Choroid plexus epithelial cell (primary cell): ENCODE results near the gene LASP1.

ENCODE experiments used
- DNase-seq: peaks from one replicate; pipeline ENCODE4 v3.0.0-alpha.2; 2010; ENCODE audit warnings: low read depth
- H3K4me3 ChIP-seq: 2 replicates; pipeline ENCODE4 v1.5.1; 2011; ENCODE audit warnings: low read depth, mild to moderate bottlenecking, control low read depth, low read length, moderate library complexity
- TF ChIP-seq, protein P1 (sequence below): conservative IDR thresholded peaks from 2 replicates; pipeline ENCODE4 v1.5.1; 2011; ENCODE audit warnings: low read depth, mild to moderate bottlenecking, control low read depth, inconsistent platforms, low read length, moderate library complexity

Gene LASP1

DNA sequence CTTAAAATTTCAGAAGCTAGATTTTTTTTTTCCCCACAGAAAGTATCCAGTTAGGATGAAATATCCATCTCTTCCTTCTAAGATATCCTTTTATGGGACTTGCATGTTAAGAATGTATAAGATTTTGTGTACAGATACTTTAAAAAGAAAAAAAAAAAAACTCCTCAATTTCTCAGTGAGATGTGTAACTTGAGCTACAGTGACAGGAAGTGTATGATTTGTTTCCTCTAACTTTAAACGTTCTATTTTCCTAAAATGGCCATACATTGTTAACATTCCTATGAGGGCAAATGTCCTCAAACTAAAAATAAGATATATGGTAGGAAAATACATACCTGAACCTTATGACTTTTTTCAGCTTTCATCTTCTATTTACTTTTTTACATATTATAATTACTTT is 88.5 kb downstream of the LASP1 start:
- DNase-seq = peak; percentile 63

DNA sequence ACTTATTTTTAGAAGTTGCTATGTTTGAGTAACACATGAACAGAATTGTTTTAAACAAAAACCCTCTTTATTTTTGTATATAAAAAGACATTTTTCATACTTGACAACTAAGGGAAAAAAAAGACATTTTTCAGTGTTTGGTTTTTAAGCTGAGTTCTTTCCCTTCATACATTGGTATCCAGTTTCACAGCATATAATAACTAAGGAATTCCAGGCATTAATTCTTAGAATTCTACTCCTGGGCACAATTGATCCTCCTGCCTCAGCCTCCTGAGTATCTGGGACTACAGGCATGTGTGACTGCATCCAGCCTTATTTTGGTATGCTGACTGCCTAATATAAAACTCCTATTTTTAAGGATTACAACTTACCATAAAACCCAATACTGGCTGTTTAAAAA is 88.9 kb downstream of the LASP1 start:
- DNase-seq = peak; percentile 63
- no peak overlapping the region for H3K4me3 ChIP-seq
- TF ChIP-seq, protein P1, sequence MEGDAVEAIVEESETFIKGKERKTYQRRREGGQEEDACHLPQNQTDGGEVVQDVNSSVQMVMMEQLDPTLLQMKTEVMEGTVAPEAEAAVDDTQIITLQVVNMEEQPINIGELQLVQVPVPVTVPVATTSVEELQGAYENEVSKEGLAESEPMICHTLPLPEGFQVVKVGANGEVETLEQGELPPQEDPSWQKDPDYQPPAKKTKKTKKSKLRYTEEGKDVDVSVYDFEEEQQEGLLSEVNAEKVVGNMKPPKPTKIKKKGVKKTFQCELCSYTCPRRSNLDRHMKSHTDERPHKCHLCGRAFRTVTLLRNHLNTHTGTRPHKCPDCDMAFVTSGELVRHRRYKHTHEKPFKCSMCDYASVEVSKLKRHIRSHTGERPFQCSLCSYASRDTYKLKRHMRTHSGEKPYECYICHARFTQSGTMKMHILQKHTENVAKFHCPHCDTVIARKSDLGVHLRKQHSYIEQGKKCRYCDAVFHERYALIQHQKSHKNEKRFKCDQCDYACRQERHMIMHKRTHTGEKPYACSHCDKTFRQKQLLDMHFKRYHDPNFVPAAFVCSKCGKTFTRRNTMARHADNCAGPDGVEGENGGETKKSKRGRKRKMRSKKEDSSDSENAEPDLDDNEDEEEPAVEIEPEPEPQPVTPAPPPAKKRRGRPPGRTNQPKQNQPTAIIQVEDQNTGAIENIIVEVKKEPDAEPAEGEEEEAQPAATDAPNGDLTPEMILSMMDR = no peak

More for the DNA sequence above, 88.5 kb downstream of the LASP1 start:
- no peak overlapping the region for H3K4me3 ChIP-seq
- TF ChIP-seq, protein P1 = no peak

DNA sequence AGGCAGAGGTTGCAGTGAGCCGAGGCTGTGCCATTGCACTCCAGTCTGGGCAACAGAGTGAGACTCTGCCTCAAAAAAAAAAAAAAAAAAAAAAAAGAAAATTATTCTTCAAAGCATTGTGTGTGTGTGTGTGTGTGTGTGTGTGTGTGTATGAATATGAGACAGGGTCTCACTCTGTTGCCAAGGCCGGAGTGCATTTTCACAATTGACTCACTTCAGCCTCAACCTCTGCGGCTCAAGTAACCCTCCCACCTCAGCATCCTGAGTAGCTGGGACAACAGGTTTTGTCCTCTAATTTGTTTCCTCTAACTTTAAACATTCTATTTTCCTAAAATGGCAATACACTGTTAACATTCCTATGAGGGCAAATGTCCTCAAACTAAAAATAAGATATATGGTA is 89.7 kb downstream of the LASP1 start:
- TF ChIP-seq, protein P1 = no peak
- no peak overlapping the region for H3K4me3 ChIP-seq
- no peak for DNase-seq

DNA sequence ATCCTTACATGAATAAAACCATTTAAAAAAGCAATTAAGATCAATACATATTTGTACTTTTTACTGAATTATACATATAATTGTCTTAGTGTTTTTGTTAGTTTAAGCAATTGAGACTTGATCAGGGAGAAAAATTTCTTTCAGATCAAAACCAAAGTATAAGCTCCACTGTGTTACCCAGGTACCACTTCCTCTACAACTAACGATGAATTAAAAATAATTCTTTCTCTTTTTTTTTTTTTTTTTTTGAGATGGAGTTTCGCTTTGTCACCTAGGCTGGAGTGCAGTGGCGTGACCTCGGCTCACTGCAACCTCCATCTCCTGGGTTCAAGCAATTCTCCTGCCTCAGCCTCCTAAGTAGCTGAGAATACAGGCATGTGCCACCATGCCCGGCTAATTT is 90.5 kb downstream of the LASP1 start:
- no peak for DNase-seq
- TF ChIP-seq, protein P1 = no peak
- no peak overlapping the region for H3K4me3 ChIP-seq

DNA sequence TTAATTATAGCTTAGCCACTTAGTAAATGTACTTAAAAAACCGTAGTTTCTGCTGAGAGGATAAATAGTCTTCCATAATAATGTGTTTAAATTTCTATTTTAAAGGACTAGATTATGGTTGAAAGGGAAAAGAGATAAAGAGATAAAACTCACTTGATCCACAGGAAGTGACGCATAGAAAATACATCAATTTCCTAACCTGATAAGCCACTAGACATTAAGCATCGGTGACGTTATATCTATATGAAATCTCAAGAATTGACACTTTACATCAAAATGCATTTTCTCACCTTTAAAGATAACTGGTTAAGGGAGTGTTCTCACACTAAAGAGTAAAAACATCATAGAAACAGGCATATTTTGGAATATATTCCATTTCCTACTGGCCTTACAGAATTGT is 91.6 kb downstream of the LASP1 start:
- H3K4me3 ChIP-seq = no peak overlapping the region
- DNase-seq = no peak
- TF ChIP-seq, protein P1 = no peak

DNA sequence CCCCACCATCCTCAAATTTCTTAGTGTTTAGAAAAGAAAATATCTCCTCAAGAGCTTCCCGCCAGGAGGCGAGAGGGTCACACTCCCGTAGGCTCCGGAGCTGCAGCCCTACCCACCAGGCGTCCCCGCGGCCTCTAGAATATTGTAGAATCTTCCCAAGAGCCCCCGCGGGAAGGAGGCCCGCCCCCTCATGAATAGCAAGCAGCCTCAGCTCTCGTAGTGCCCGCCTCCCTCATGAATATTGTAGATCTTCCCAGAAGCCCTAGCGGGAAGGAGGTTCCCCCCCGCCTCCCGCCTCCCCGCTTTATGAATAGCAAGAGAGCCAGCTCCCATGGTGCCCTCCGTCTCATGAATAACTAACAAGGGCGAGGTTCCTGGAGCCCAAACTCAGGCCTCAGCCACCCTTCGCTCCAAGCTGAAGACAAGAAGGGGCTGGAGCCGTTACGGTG is 97.5 kb downstream of the LASP1 start, which contains the start of gene FBXO47:
FBXO47 (minus strand) TSS at position 114 of the 449 bp plus-strand sequence. CDS start 4,378 bp downstream, outside the sequence.
- peak within 1 kb of the TSS; percentile 51 for H3K4me3 ChIP-seq
- DNase-seq = peak; percentile 95
- TF ChIP-seq, protein P1 = peak; percentile 34

DNA sequence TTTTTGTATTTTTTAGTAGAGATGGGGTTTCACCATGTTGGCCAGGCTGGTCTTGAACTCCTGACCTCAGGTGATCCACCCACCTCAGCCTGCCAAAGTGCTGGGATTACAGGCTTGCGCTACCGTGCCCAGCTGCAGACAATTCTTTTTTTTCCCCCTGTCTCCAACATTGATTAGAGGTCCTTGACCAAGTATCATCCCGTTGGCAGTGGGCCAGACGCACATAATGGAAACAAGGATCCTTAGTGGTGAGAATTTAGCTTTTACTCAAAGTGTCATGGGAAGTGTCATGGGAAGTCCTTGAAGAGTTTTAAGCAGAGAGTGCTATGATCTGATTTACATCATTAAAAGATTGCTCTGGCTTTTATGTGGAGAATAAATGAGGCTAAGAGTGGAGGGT is 99.4 kb downstream of the LASP1 start:
- TF ChIP-seq, protein P1 = no peak
- H3K4me3 ChIP-seq = no peak overlapping the region
- DNase-seq = no peak
